T follicular helper cell (primary cell): ENCODE measurements around the gene HIPK2.
"Not testable (repeated sequence)": the region's sequence is repeated elsewhere in the genome, so short reads cannot be mapped to it uniquely, and the experiment has no call there.

Experiments
- DNase-seq: peaks from one replicate; pipeline ENCODE4 v3.0.0-alpha.2; 2020; ENCODE audit warnings: low read depth

The HIPK2 gene

GRCh38 chr7:139567647-139568345 is 210.0 kb downstream of the HIPK2 start:
- DNase-seq = no peak

DNA sequence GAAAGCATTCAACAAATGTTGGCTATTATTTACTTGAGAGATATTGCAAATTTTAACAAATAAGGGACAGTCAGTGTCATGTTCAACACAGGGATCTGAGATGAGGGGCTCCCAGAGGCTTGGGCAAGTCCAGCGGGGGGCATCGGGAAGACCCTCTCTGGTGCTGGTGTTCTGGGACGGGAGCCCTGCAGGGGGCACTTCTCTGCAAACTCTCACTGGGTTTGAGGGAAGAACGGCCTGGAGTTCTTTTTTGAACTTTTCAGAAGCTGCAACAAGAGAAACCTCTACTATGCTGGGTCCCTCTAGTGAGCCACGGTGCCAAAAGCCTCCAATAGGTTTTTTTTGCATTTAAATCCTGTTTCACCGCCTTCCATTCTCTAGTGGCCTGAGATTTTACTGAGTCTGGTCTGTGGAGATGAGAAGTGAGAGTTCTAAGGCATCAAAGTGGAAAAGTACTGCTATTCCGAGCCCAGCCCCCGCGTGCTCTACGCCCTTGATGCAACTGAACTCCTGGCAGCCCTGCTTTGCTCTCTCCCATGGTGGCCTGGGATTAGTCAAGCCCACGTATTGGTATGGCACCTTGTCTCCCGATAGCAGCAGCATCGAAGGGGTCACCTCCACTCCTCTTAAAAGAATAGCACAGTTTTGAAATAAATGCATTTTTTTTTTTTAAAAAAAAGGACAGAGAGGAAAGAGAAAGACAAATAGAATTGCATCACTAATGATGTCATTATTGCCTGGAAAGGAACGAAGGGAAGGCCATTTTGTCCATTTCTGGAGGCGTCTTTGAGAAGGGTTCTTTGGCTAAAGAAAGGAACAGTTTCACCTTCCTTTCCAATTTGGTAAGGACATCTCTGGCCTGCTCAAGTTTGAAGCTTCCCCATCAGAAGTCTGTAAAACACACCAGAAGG is 210.8 kb downstream of the HIPK2 start:
- DNase-seq = no peak

- no peak for DNase-seq
Observed at GRCh38 chr7:139566075-139566474, 211.7 kb downstream of the HIPK2 start.

- DNase-seq = no peak
Observed at GRCh38 chr7:139563856-139564255, 213.9 kb downstream of the HIPK2 start.

DNA sequence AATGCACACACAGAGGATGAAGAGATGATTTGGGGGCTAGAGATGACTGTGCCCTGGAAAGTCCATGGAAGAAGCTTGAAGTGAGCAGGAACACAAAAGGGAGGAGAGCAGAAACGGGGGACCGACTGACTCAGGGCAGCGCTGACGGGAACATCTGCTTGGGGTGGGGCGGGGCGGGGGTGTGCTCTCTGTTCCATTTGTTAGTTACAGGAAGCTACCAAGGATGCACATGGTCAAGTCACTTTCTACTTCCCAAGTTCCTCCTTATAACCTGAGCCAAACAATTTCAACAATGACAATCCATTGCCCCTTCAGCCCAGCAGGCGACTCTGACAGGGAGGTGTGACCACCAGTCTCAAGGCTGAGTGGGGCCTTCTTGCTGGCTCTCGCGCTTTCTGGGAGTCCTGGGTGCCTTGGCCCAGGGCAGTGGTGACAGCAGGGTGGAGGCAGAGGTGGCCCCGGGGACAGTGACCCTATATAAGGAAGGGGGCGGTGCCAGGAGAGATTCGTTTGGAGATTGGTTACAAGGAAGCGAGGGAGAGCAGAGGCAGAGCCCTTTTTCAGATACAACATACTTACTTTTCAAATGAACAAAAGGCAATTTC is 214.7 kb downstream of the HIPK2 start:
- DNase-seq = no peak

DNA sequence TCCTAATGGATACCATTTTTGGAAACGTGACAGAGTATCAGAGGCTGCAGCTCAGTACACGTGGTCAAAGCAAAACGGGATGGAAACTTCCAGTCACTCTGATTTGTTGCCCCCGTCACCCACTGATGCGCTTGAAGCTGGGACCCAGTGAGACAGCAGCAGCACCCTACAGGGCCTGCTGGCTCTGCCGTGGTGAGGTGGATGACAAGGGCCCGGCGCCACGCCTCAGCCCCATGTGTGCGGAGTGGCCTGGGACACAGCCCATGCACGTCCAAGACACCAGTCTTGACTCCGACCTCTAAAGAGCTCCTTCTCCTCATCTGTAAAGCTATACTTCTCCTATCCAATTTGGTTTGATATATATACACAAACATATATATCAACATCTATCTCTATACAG is 215.3 kb downstream of the HIPK2 start:
- DNase-seq = no peak

DNA sequence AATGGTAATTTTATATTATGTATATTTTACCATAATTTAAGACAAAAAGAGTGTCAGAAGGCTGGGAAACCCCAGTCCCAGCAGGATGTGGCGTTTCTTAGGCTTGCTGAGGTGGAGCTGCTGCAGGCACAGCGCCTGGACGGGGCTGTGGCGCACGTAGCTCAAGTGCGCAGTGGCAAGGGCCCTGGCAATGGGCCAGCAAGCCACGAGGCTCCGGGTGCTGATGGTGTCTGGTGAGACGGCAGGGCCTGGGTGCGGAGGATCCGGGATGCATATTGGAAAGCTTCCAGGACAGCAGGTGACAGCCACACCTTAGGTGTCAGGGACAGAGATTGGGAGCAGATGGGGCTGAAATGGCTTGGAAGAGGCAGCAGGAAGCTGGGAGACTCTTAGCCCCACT is 217.1 kb downstream of the HIPK2 start:
- no peak for DNase-seq

GRCh38 chr7:139560199-139560598 is 217.6 kb downstream of the HIPK2 start:
- DNase-seq = no peak

GRCh38 chr7:139559364-139560105 is 218.3 kb downstream of the HIPK2 start:
- no peak for DNase-seq

DNA sequence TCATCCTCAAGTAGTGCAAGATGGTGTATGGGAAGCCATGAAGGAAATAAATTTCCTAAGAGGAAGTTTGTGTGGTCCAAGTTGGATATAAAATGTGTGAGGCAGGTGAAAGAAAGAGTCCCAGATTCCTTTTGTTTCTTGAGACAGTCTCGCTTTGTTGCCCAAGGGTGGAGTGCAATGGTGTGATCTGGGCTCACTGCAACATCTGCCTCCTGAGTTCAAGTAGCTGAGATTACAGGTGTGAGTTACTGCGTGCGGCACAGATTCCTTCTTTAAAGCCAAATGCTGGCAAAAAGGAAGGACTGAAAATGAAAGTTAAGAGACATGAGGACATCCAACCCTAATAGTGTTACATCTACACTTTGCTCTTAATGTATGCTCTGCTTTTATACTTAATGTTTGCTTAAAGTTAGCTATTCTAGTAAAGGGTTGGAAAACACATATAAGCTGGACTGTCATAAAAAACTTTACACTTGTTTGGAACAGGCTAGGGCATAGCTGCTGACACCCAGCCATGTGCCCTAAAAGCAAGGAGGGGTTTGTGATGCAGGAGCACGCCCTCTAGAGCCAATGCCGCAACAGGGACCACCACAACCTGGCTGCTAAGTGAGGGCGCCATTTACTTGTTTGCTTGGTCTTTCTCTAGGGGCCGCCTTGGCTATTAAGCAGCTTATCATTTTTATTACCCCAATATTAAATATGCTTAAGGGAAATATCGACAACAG is 219.8 kb downstream of the HIPK2 start:
- no peak for DNase-seq

- not testable (repeated sequence) for DNase-seq
Observed at GRCh38 chr7:139553991-139554700, 223.7 kb downstream of the HIPK2 start.

GRCh38 chr7:139548302-139549028 is 229.3 kb downstream of the HIPK2 start:
- no peak for DNase-seq

GRCh38 chr7:139544645-139545044 is 233.2 kb downstream of the HIPK2 start:
- no peak for DNase-seq

DNA sequence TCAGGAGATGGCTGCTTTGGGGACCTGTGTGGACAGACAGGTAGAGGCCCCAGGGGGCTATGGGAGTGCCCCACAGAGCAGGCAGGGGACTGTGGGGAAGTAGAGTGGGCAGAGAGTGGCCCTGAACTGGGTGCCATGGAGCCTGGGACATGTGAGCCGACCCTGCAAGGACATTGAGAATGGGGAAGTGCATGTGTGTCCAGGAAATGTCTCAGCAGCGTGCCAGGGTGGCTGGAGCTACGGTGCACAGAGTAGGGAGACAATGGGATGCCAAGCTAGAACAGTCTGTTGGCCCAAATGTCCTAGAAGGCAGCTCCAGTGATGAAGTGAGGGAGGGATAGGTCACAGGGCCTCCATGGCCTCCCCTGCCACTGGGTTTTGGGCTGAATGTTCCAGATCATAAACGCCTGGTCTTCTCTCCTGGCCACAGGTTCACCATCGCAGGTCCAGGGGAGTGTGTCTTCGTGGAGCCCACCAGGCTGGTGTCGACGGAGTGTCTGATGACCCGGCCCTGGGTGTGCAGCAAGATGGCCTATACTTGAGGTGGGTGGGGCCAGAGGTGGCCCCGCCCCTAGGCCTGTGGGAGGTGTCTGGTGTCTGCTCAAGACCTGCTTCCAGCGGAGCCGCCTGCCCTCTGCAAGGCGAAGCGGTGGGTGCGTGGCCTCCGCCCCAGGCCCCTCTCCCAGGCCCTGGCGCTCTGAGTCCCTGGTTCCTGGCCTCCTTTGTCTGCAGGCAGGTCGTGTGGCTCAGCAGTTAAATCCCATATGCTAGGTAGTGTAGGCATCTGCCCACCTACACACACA is 233.8 kb downstream of the HIPK2 start:
- no peak for DNase-seq

- DNase-seq = no peak
Observed at GRCh38 chr7:139542308-139543151, 235.3 kb downstream of the HIPK2 start.

GRCh38 chr7:139541600-139542307 is 236.0 kb downstream of the HIPK2 start:
- no peak for DNase-seq

- no peak for DNase-seq
Observed at GRCh38 chr7:139540203-139540602, 237.6 kb downstream of the HIPK2 start.
